GM20431 (cell line): ENCODE data around the gene RILPL2.
"Not testable (repeated sequence)": the region's sequence is repeated elsewhere in the genome, so short reads cannot be mapped to it uniquely, and the experiment has no call there.

Source experiments
- in situ Hi-C: fragments of 300-500 bp; cut with MseI, MboI; formaldehyde crosslinking; loops from one replicate; pipeline ENCODE4 v1.15.0; 2020; ENCODE audit warnings: low sequenced_read_pairs; ENCODE audit not compliant: unreplicated experiment

Gene RILPL2

GRCh38 chr12:123436017-123436964, at the start of gene RILPL2:
Gene RILPL2, minus strand, starts transcription at chr12:123436684. Its CDS starts 264 bp downstream, at chr12:123436420.
- in situ Hi-C loops = no loop called here

- in situ Hi-C loops = no loop called here
These were observed 49.3 kb upstream of the RILPL2 start for GRCh38 chr12:123485756-123486155.

- in situ Hi-C loops = no loop called here
These were observed 47.2 kb upstream of the RILPL2 start for GRCh38 chr12:123483602-123484248.

GRCh38 chr12:123482876-123483275, 46.4 kb upstream of the RILPL2 start:
- in situ Hi-C loops = no loop called here

GRCh38 chr12:123481251-123481650, 44.8 kb upstream of the RILPL2 start:
- in situ Hi-C loops = not testable (repeated sequence)

GRCh38 chr12:123479442-123480180, 43.1 kb upstream of the RILPL2 start:
- in situ Hi-C loops = no loop called here

GRCh38 chr12:123478762-123479161, 42.3 kb upstream of the RILPL2 start:
- in situ Hi-C loops = no loop called here

GRCh38 chr12:123478069-123478468, 41.6 kb upstream of the RILPL2 start:
- in situ Hi-C loops = no loop called here

GRCh38 chr12:123475246-123475703, 38.8 kb upstream of the RILPL2 start:
- in situ Hi-C loops = no loop called here

GRCh38 chr12:123474485-123475245, 38.2 kb upstream of the RILPL2 start:
- in situ Hi-C loops = no loop called here

GRCh38 chr12:123472438-123472849, 36.0 kb upstream of the RILPL2 start:
- in situ Hi-C loops = no loop called here

- in situ Hi-C loops = no loop called here
These were observed 35.0 kb upstream of the RILPL2 start for GRCh38 chr12:123471374-123472068.

- in situ Hi-C loops = no loop called here
These were observed 33.5 kb upstream of the RILPL2 start for GRCh38 chr12:123469978-123470377.

- in situ Hi-C loops = no loop called here
These were observed 32.3 kb upstream of the RILPL2 start for GRCh38 chr12:123468786-123469185.

GRCh38 chr12:123465084-123465483, 28.6 kb upstream of the RILPL2 start:
- in situ Hi-C loops = no loop called here

GRCh38 chr12:123463174-123463573, 26.7 kb upstream of the RILPL2 start:
- in situ Hi-C loops = not testable (repeated sequence)

GRCh38 chr12:123457980-123458779, 21.7 kb upstream of the RILPL2 start, which contains the start of gene SNRNP35:
Gene SNRNP35, plus strand, starts transcription at chr12:123458139. Its CDS starts 7,402 bp downstream, at chr12:123465541.
- in situ Hi-C loops = no loop called here

- in situ Hi-C loops = no loop called here
These were observed 16.7 kb upstream of the RILPL2 start for GRCh38 chr12:123453165-123453564.
